ENCODE results near the gene SERPINC1.
"Not testable (repeated sequence)": the region's sequence is repeated elsewhere in the genome, so short reads cannot be mapped to it uniquely, and the experiment has no call there.

The SERPINC1 gene

DNA sequence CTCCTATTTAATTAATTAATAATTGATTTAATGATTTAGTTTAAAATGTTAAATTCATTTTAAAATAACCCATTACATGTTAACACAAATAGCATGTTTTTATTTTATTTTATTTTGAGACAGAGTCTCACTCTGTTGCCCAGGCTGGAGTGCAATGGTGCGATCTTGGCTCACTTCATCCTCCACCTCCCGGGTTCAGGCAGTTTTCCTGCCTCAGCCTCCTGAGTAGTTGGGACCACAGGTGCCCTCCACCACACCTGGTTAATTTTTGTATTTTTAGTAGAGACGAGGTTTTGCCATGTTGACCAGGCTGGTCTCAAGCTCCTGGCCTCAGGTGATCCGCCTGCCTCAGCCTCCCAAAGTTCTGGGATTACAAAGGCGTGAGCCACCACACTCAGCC is 57.6 kb downstream of the SERPINC1 start:
- H3K36me3 ChIP-seq (ENCODE audit: control insufficient read depth, insufficient read depth, low read length); H3K9ac ChIP-seq (ENCODE audit: low read length); H3K9me3 ChIP-seq (ENCODE audit: control insufficient read depth, low read length); H3K4me3 ChIP-seq (ENCODE audit: low read length); H3K27me3 ChIP-seq (ENCODE audit: control insufficient read depth, insufficient read depth, low read length); H3K4me1 ChIP-seq (ENCODE audit: control insufficient read depth, insufficient read depth, low read length): not testable (repeated sequence)

DNA sequence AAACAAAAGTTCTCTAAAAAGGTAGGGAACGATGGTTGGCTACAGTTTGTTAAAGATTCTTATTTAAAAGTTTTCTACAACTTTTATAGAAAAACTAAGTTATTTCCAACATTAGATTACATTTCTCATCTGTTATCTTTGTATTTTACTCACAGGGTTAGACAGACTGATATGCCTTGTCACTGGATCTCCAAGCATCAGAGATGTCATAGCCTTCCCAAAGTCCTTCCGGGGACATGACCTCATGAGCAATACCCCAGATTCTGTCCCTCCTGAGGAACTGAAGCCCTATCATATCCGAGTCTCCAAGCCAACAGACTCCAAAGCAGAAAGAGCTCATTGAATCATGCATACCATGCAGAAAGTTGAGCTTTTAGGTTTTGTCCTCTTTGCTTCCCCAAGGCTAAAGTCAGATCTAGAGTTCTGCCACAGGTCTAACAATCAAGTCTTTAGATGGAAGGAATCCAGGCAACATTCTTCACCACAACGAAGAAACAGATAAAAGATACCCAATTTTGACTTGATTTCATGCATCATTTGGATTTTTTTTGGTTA is 59.7 kb downstream of the SERPINC1 start:
- Histone ChIP-seq H3K4me3 (ENCODE audit: low read length) (no peak overlapping the region), H3K27me3 (ENCODE audit: control insufficient read depth, insufficient read depth, low read length) (no peaks in the 10 kb centered on the region), H3K9me3 (ENCODE audit: control insufficient read depth, low read length) (no peaks in the 10 kb centered on the region), H3K9ac (ENCODE audit: low read length) (no peak overlapping the region), H3K4me1 (ENCODE audit: control insufficient read depth, insufficient read depth, low read length) (no peaks in the 10 kb centered on the region), H3K36me3 (ENCODE audit: control insufficient read depth, insufficient read depth, low read length) (no peaks in the 10 kb centered on the region)

DNA sequence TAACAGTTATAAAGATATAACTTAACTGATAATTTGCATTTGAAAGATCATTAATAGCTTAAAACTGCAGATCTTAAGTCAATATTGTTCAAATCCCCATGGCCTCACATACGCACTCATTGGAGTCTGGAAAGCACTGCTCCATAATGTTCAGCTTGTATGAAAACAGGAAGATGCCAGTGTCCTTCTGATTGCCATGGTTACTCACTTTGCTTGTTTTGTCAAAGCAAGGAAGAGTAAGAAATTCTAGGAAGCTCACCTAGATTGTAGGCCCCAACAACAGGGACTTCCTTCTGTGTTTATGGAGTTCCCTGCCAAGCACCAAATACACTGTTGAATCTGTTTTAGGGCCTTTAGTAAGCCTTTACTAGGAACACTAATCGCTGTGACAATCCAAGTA is 60.2 kb downstream of the SERPINC1 start:
- Histone ChIP-seq H3K4me3 (ENCODE audit: low read length) (no peak overlapping the region), H3K9me3 (ENCODE audit: control insufficient read depth, low read length) (no peaks in the 10 kb centered on the region), H3K36me3 (ENCODE audit: control insufficient read depth, insufficient read depth, low read length) (no peaks in the 10 kb centered on the region), H3K4me1 (ENCODE audit: control insufficient read depth, insufficient read depth, low read length) (no peaks in the 10 kb centered on the region), H3K27me3 (ENCODE audit: control insufficient read depth, insufficient read depth, low read length) (no peaks in the 10 kb centered on the region), H3K9ac (ENCODE audit: low read length) (no peak overlapping the region)

DNA sequence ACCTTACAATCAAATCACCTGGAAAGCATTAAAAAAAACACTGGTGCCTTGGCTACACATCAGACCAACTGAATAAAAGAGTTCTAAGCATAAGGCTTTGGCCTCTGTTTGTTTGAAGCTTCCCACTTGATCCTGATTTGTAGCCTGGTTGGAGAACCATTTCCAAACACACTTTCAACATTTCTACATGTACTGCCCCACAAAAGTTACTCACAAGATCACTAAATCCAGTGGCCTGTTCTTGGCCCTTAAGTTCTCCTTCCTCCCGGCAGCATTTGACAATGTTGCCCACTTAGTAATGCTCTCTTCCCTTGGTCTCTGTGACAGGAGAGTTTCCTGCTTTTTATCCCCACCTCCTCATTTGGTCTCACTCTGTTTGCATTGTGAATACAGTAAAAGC is 61.1 kb downstream of the SERPINC1 start:
- Histone ChIP-seq H3K4me1 (ENCODE audit: control insufficient read depth, insufficient read depth, low read length) (no peaks in the 10 kb centered on the region), H3K9me3 (ENCODE audit: control insufficient read depth, low read length) (no peaks in the 10 kb centered on the region), H3K9ac (ENCODE audit: low read length) (no peak overlapping the region), H3K36me3 (ENCODE audit: control insufficient read depth, insufficient read depth, low read length) (no peaks in the 10 kb centered on the region), H3K27me3 (ENCODE audit: control insufficient read depth, insufficient read depth, low read length) (no peaks in the 10 kb centered on the region), H3K4me3 (ENCODE audit: low read length) (no peak overlapping the region)
